Esophagus squamous epithelium (tissue), 5 donors: ENCODE results near the gene HIRIP3. TPM values are rescaled to one million over a fixed set of nuclear protein-coding genes. Genes with fewer than 3 reads are reported as not detected.
A peak's percentile ranks its signal among the peaks of the same experiment; 100 is the strongest.
"Not testable (repeated sequence)": the region's sequence is repeated elsewhere in the genome, so short reads cannot be mapped to it uniquely, and the experiment has no call there.

Source experiments
- DNase-seq: peaks from one replicate; lab custom pipeline; 2025; lab: John Stamatoyannopoulos, UW
- H3K27ac ChIP-seq, 4 donors: fragments of 200-600 bp; sonication (generic); one replicate each; pipeline ENCODE4 v1.5.1; 2016 to 2019; ENCODE audit warnings: mild to moderate bottlenecking in 1 of 4
- H3K27me3 ChIP-seq, 4 donors: fragments of 200-600 bp; sonication (generic); 1 replicate in 3 of 4; 2 replicates in 1 of 4; pipeline versions ENCODE4 v1.5.1 to v1.6.0; 2017 to 2021; ENCODE audit warnings: antibody characterized with exemption in 1 of 4
- H3K36me3 ChIP-seq, 3 donors: fragments of 200-600 bp; sonication (generic); one replicate each; pipeline ENCODE4 v1.5.1; 2016 to 2019
- H3K4me1 ChIP-seq, 3 donors: fragments of 200-600 bp; sonication (generic); one replicate each; pipeline ENCODE4 v1.5.1; 2017 to 2019
- H3K4me3 ChIP-seq, 4 donors: fragments of 200-600 bp; sonication (generic); 1 replicate in 3 of 4; 2 replicates in 1 of 4; pipeline ENCODE4 v1.5.1; 2016 to 2019; ENCODE audit warnings: mild to moderate bottlenecking in 2 of 4, moderate library complexity in 1 of 4
- H3K9me3 ChIP-seq, 3 donors: fragments of 200-600 bp; sonication (generic); one replicate each; pipeline ENCODE4 v1.5.1; 2016 to 2019
- CTCF ChIP-seq, 6 experiments: fragments of 450-650 bp in 4 of 6; fragments of 200-600 bp in 2 of 6; sonication (generic) in 2 of 6; IDR thresholded peaks; one replicate each; pipeline ENCODE4 v1.5.1; 2016 to 2019; ENCODE audit warnings: antibody characterized with exemption in 6 of 6, mild to moderate bottlenecking in 4 of 6, moderate library complexity in 4 of 6
- POLR2A ChIP-seq, 4 donors: fragments of 450-650 bp; IDR thresholded peaks; one replicate each; pipeline ENCODE4 v1.6.1; 2017; ENCODE audit warnings: antibody characterized with exemption in 4 of 4, mild to moderate bottlenecking in 4 of 4, moderate library complexity in 3 of 4
- WGBS, 2 donors: methylation state at CpG; one replicate each; pipeline ENCODE4 v1.1.5; 2018; 5-methylcytosine and 5-hydroxymethylcytosine counted together
- intact Hi-C: fragments of 100-400 bp; cut with DNase I; formaldehyde crosslinking; loops from one replicate; pipeline ENCODE4 v1.15.0; 2022
- total RNA-seq, 4 donors: library from RNA; depleted of rRNA; stranded (reverse); fragments of >200 nt; gene quantifications; one replicate each; pipeline ENCODE4 v1.1.0, GENCODE V29; 2016
- donor health status: DM: yes; HTN: yes; CAD: no.

HIRIP3 gene
- total RNA-seq, 4 donors from 2014 or later: 5.1 to 12.8 (median 9.7) TPM

GRCh38 chr16:29962344-29962994 is 32.9 kb downstream of the HIRIP3 start:
- no peak for DNase-seq
- intact Hi-C loops: no loop called here
- TF ChIP-seq CTCF (IDR thresholded peaks at IDR 0.05): no peak
- no peak for TF ChIP-seq POLR2A (IDR thresholded peaks at IDR 0.05)
- Histone ChIP-seq H3K27me3 (no peaks in the 10 kb centered on the region), H3K36me3 (peaks cover 0 to 37% (median 0%) of the 10 kb centered on the region in 3 donors), H3K27ac (peak overlapping the region; percentile 94 to 97 (median 94)), H3K9me3 (no peaks in the 10 kb centered on the region), H3K4me1 (peaks cover 0 to 32% (median 11%) of the 10 kb centered on the region in 3 donors), H3K4me3 (peak overlapping the region; percentile 70 to 85 (median 76))
- WGBS, 2 donors: 5 to 6% methylated on average over 18 of the region's 18 CpGs

- WGBS, 2 donors: 0 to 1% methylated on average over 10 to 25 of the region's 75 CpGs
- H3K27ac ChIP-seq: peak within 1 kb of the TSS; percentile 94 to 97 (median 94)
- peaks cover 0 to 30% (median 0%) of the 10 kb centered on the region in 3 donors for H3K36me3 ChIP-seq
- intact Hi-C loops: no loop called here
- H3K4me3 ChIP-seq: peak within 1 kb of the TSS; percentile 70 to 85 (median 76)
- H3K9me3 ChIP-seq: no peaks in the 10 kb centered on the region
- peaks cover 0 to 32% (median 11%) of the 10 kb centered on the region in 3 donors for H3K4me1 ChIP-seq
- H3K27me3 ChIP-seq: no peaks in the 10 kb centered on the region
- DNase-seq: peak; percentile 22
- peak in 3 of 4 donors; percentile 51 to 76 (median 53) for TF ChIP-seq POLR2A (IDR thresholded peaks at IDR 0.05)
- peak; percentile 45 to 84 (median 73) for TF ChIP-seq CTCF (IDR thresholded peaks at IDR 0.05)
Observed at GRCh38 chr16:29961479-29962343, 33.7 kb downstream of the HIRIP3 start, which contains the start of gene TMEM219. Gene TMEM219 (plus strand): TSS chr16:29962079. CDS start chr16:29963144, 1,065 bp downstream.

- no peaks in the 10 kb centered on the region for H3K27me3 ChIP-seq
- H3K27ac ChIP-seq: peak overlapping the region; percentile 94 to 97 (median 94)
- H3K9me3 ChIP-seq: no peaks in the 10 kb centered on the region
- H3K36me3 ChIP-seq: peaks cover 0 to 25% (median 0%) of the 10 kb centered on the region in 3 donors
- TF ChIP-seq CTCF (IDR thresholded peaks at IDR 0.05) (no peak), POLR2A (IDR thresholded peaks at IDR 0.05) (no peak)
- peaks cover 0 to 32% (median 11%) of the 10 kb centered on the region in 3 donors for H3K4me1 ChIP-seq
- WGBS, 2 donors: 57 to 65% methylated on average over 8 of the region's 10 CpGs
- intact Hi-C loops: no loop called here
- no peak for DNase-seq
- peak overlapping the region in 3 of 4 donors; percentile 70 to 85 (median 83) for H3K4me3 ChIP-seq
Observed at GRCh38 chr16:29961127-29961478, 34.3 kb downstream of the HIRIP3 start.

- H3K9me3 ChIP-seq, H3K27me3 ChIP-seq, H3K4me3 ChIP-seq, DNase-seq, intact Hi-C loops, H3K27ac ChIP-seq: not testable (repeated sequence)
- 87% methylated on average over 4 of the region's 4 CpGs for WGBS, 2 donors
- Histone ChIP-seq H3K36me3 (peaks cover 0 to 14% (median 0%) of the 10 kb centered on the region in 3 donors), H3K4me1 (peaks cover 0 to 31% (median 11%) of the 10 kb centered on the region in 3 donors)
Observed at GRCh38 chr16:29959821-29960220, 35.6 kb downstream of the HIRIP3 start.

- TF ChIP-seq POLR2A (IDR thresholded peaks at IDR 0.05) (no peak), CTCF (IDR thresholded peaks at IDR 0.05) (no peak)
- Histone ChIP-seq H3K9me3 (no peaks in the 10 kb centered on the region), H3K4me3 (no peak overlapping the region), H3K27me3 (no peaks in the 10 kb centered on the region), H3K27ac (no peak overlapping the region), H3K4me1 (peaks cover 0 to 25% (median 11%) of the 10 kb centered on the region in 3 donors), H3K36me3 (peaks cover 0 to 9% (median 0%) of the 10 kb centered on the region in 3 donors)
- no peak for DNase-seq
- intact Hi-C loops: no loop called here
- WGBS, 2 donors: 72 to 86% methylated on average over 8 of the region's 9 CpGs
Observed at GRCh38 chr16:29959293-29959692, 36.1 kb downstream of the HIRIP3 start.
